K562 (cell line): ENCODE measurements around the gene HTT-AS. TPM values are rescaled to one million over a fixed set of nuclear protein-coding genes. Genes with fewer than 3 reads are reported as not detected.
A peak's percentile ranks its signal among the peaks of the same experiment; 100 is the strongest.

Experiments used
- ATF6 ChIP-seq: sonication (generic); formaldehyde crosslinking; IDR thresholded peaks from 2 replicates; pipeline ENCODE4 v1.4.0; 2020; ENCODE audit warnings: mild to moderate bottlenecking, missing genetic modification reagents
- CBX5 ChIP-seq: IDR thresholded peaks from 2 replicates; pipeline ENCODE4 v1.6.1; 2014; ENCODE audit warnings: low read depth, borderline replicate concordance
- CEBPZ ChIP-seq: fragments of 150-350 bp; IDR thresholded peaks from 2 replicates; pipeline ENCODE4 v1.6.1; 2014; ENCODE audit warnings: low read depth, mild to moderate bottlenecking, low read length, borderline replicate concordance
- ELF1 ChIP-seq: fragments of 200-800 bp; sonication (Bioruptor generic); IDR thresholded peaks from 2 replicates; pipeline ENCODE4 v1.6.1; 2016; ENCODE audit warnings: missing genetic modification characterization, missing compliant biosample characterization
- FOXM1 ChIP-seq, 2 experiments: fragments of 450-650 bp in 1 of 2; sonication (generic) in 1 of 2; formaldehyde crosslinking in 1 of 2; IDR thresholded peaks; 2 replicates each; pipeline versions ENCODE4 v1.6.1 to v1.9.0; 2017 to 2022; ENCODE audit warnings: low read depth in 2 of 2, mild to moderate bottlenecking in 2 of 2, missing genetic modification reagents in 1 of 2, moderate library complexity in 1 of 2
- GABPA ChIP-seq: fragments of 200-800 bp; sonication (Bioruptor generic); conservative IDR thresholded peaks from 2 replicates; pipeline ENCODE4 v1.6.1; 2016; ENCODE audit warnings: low read depth, missing genetic modification characterization, missing compliant biosample characterization
- GATA2 ChIP-seq: sonication (generic); formaldehyde crosslinking; IDR thresholded peaks from 2 replicates; pipeline ENCODE4 v1.4.0; 2020; ENCODE audit warnings: mild to moderate bottlenecking, missing genetic modification reagents
- HDAC1 ChIP-seq, 2 experiments: fragments of 450-650 bp; IDR thresholded peaks; 2 replicates each; pipeline ENCODE4 v1.6.1; 2016 to 2017; ENCODE audit warnings: inconsistent platforms in 1 of 2, mild to moderate bottlenecking in 1 of 2, moderate library complexity in 1 of 2
- NBN ChIP-seq: fragments of 450-650 bp; IDR thresholded peaks from 2 replicates; pipeline ENCODE4 v1.6.1; 2016; ENCODE audit warnings: low read depth, mild to moderate bottlenecking
- PURB ChIP-seq: sonication (generic); formaldehyde crosslinking; IDR thresholded peaks from 2 replicates; pipeline ENCODE4 v1.9.0; 2021; ENCODE audit warnings: low read depth, mild to moderate bottlenecking, missing genetic modification reagents
- SMARCE1 ChIP-seq: fragments of 450-650 bp; IDR thresholded peaks from 2 replicates; pipeline ENCODE4 v1.7.1; 2016; ENCODE audit warnings: mild to moderate bottlenecking
- TEAD1 ChIP-seq, 2 experiments: fragments of 450-650 bp in 1 of 2; sonication (generic) in 1 of 2; formaldehyde crosslinking; IDR thresholded peaks; 2 replicates each; pipeline versions ENCODE4 v1.4.0 to v1.8.0; 2020 to 2022; ENCODE audit warnings: mild to moderate bottlenecking in 2 of 2, missing genetic modification reagents in 1 of 2
- TFAP4 ChIP-seq: sonication (generic); formaldehyde crosslinking; IDR thresholded peaks from 2 replicates; pipeline ENCODE4 v1.8.0; 2022; ENCODE audit warnings: missing genetic modification reagents, mild to moderate bottlenecking, moderate library complexity, borderline replicate concordance
- ZBED1 ChIP-seq: IDR thresholded peaks from 2 replicates; pipeline ENCODE4 v1.6.1; 2014
- ZNF263 ChIP-seq: sonication (generic); formaldehyde crosslinking; IDR thresholded peaks from 2 replicates; pipeline ENCODE4 v1.8.0; 2022; ENCODE audit warnings: mild to moderate bottlenecking, missing genetic modification reagents, borderline replicate concordance
- ZNF512 ChIP-seq: IDR thresholded peaks from 2 replicates; pipeline ENCODE4 v1.6.1; 2016; ENCODE audit warnings: missing genetic modification characterization, missing compliant biosample characterization
- ZNF639 ChIP-seq, 2 experiments: fragments of 200-800 bp in 1 of 2; sonication (Bioruptor generic) in 1 of 2; sonication (generic) in 1 of 2; formaldehyde crosslinking in 1 of 2; IDR thresholded peaks in 1 of 2; conservative IDR thresholded peaks in 1 of 2; 2 replicates each; pipeline versions ENCODE4 v1.5.0 to v1.6.1; 2016 to 2020; ENCODE audit warnings: missing compliant biosample characterization in 1 of 2, missing genetic modification characterization in 1 of 2, missing genetic modification reagents in 1 of 2
- polyA plus RNA-seq, 8 experiments: library from polyadenylated mRNA; depleted of rRNA in 4 of 8; stranded (reverse) in 5 of 8; unstranded in 3 of 8; fragments of >200 nt; fragmentation: Nextera tagmentation in 2 of 8; fragmentation: Illumina TruSeq in 1 of 8; extraction: Ambion mirVana in 2 of 8; extraction: Trizol in 1 of 8; gene quantifications; 2 replicates each; pipeline versions ENCODE4 v1.2.1 to v1.2.3, GENCODE V29; 2011 to 2014; ENCODE audit warnings: inconsistent platforms in 1 of 8, missing spikeins in 1 of 8
- total RNA-seq, 7 experiments: library from RNA; depleted of rRNA in 6 of 7; stranded (reverse); fragments of >200 nt in 6 of 7; fragmentation: Illumina TruSeq in 2 of 7; extraction: Trizol in 2 of 7; gene quantifications; 2 replicates each; pipeline versions ENCODE4 v1.2.1 to v1.2.3, GENCODE V29; 2011 to 2021; ENCODE audit warnings: low replicate concordance in 1 of 7

Gene HTT-AS
- total and polyA plus RNA-seq, 9 of the 15 experiments (the other 6 are each of a cell fraction or from before 2014, with no cell fraction given) = not detected

GRCh38 chr4:3079694-3080123, 5.4 kb upstream of the HTT-AS start (continued):
- TF ChIP-seq HDAC1 (IDR thresholded peaks at IDR 0.05) = peak in 1 of 2 experiments; percentile 81; a peak in 1 of 4 replicates
- TF ChIP-seq CEBPZ = no peak
- TF ChIP-seq TEAD1 (CRISPR knock-in tag; IDR thresholded peaks at IDR 0.05) = 0 out of 4 replicates have a peak, but pooled peaks of 1 of the 2 experiments have one; percentile 54
- peak; percentile 88 for TF ChIP-seq GATA2 (CRISPR knock-in tag)
- TF ChIP-seq ZNF639 (CRISPR knock-in tag; conservative IDR thresholded peaks at IDR 0.05 in 1 of 2, IDR thresholded peaks at IDR 0.05 in 1 of 2) = peak in 1 of 2 experiments; percentile 49; a peak in 1 of 4 replicates
- peak; percentile 47; the same call in 1 of the 2 replicates for TF ChIP-seq NBN
- no peak for TF ChIP-seq PURB (CRISPR knock-in tag)
- no peak for TF ChIP-seq ATF6 (CRISPR knock-in tag)
- TF ChIP-seq ZNF263 (CRISPR knock-in tag) = peak; percentile 47; the same call in 1 of the 2 replicates
- TF ChIP-seq ZBED1 = 0 out of 2 replicates have a peak, but pooled peaks have one; percentile 37
- TF ChIP-seq GABPA = no peak
- TF ChIP-seq CBX5 = no peak
- peak; percentile 55; the same call in 1 of the 2 replicates for TF ChIP-seq FOXM1 (IDR thresholded peaks at IDR 0.05; ENCODE audit: low read depth)
- TF ChIP-seq FOXM1 (CRISPR knock-in tag; IDR thresholded peaks at IDR 0.05; ENCODE audit: low read depth) = no peak
- TF ChIP-seq TFAP4 (CRISPR knock-in tag) = peak; percentile 72
- peak; percentile 74 for TF ChIP-seq SMARCE1
- TF ChIP-seq ZNF512 = no peak
- TF ChIP-seq ELF1 = peak; percentile 32; the same call in 1 of the 2 replicates
